ENCODE data around the gene GTPBP6.
"Not testable (repeated sequence)": the region's sequence is repeated elsewhere in the genome, so short reads cannot be mapped to it uniquely, and the experiment has no call there.

GTPBP6 gene

GRCh38 chrX:335758-336155 lies 17.2 kb upstream of the GTPBP6 start:
- no peak for DNase-seq (ENCODE audit: low spot score)

GRCh38 chrX:334971-335757 lies 16.6 kb upstream of the GTPBP6 start:
- no peak for DNase-seq (ENCODE audit: low spot score)

GRCh38 chrX:334331-334891 lies 15.8 kb upstream of the GTPBP6 start:
- no peak for DNase-seq (ENCODE audit: low spot score)

- DNase-seq (ENCODE audit: low spot score), result no peak
Observed at GRCh38 chrX:333611-334311, 15.2 kb upstream of the GTPBP6 start.

- no peak for DNase-seq (ENCODE audit: low spot score)
Observed at GRCh38 chrX:332916-333610, 14.5 kb upstream of the GTPBP6 start.

- no peak for DNase-seq (ENCODE audit: low spot score)
Observed at GRCh38 chrX:332496-332860, 13.9 kb upstream of the GTPBP6 start.

GRCh38 chrX:331825-332495 lies 13.4 kb upstream of the GTPBP6 start:
- no peak for DNase-seq (ENCODE audit: low spot score)

GRCh38 chrX:331151-331824 lies 12.7 kb upstream of the GTPBP6 start:
- DNase-seq (ENCODE audit: low spot score), result peak; percentile 54

GRCh38 chrX:330726-331150 lies 12.1 kb upstream of the GTPBP6 start:
- DNase-seq (ENCODE audit: low spot score), result no peak

GRCh38 chrX:330141-330725 lies 11.6 kb upstream of the GTPBP6 start:
- DNase-seq (ENCODE audit: low spot score), result not testable (repeated sequence)

GRCh38 chrX:329291-329910 lies 10.8 kb upstream of the GTPBP6 start:
- no peak for DNase-seq (ENCODE audit: low spot score)

GRCh38 chrX:327660-328126 lies 9.1 kb upstream of the GTPBP6 start:
- no peak for DNase-seq (ENCODE audit: low spot score)

- DNase-seq (ENCODE audit: low spot score), result not testable (repeated sequence)
Observed at GRCh38 chrX:324664-325063, 6.1 kb upstream of the GTPBP6 start.

GRCh38 chrX:323721-324628 lies 5.4 kb upstream of the GTPBP6 start:
- no peak for DNase-seq (ENCODE audit: low spot score)

- no peak for DNase-seq (ENCODE audit: low spot score)
Observed at GRCh38 chrX:320126-320783, 1.7 kb upstream of the GTPBP6 start.

GRCh38 chrX:319579-320125 lies 1.1 kb upstream of the GTPBP6 start:
- DNase-seq (ENCODE audit: low spot score), result no peak

- DNase-seq (ENCODE audit: low spot score), result peak; percentile 98
Observed at GRCh38 chrX:318068-318738, 393 bp downstream of the GTPBP6 start.
